GM12878 (cell line): Measurements from ENCODE around the gene PAN3.

ENCODE experiments used
- CTCF ChIP-seq, 3 experiments: IDR thresholded peaks in 2 of 3; conservative IDR thresholded peaks in 1 of 3; 2 replicates each; pipeline ENCODE4 v1.5.1; 2011; ENCODE audit warnings: low read depth in 3 of 3, low read length in 3 of 3, mild to moderate bottlenecking in 3 of 3, control low read depth in 2 of 3, moderate library complexity in 2 of 3, inconsistent platforms in 1 of 3, mixed read lengths in 1 of 3; ENCODE audit not compliant: control insufficient read depth in 2 of 3, insufficient read depth in 1 of 3; ENCODE audit errors: extremely low read depth in 1 of 3
- RCOR1 ChIP-seq: conservative IDR thresholded peaks from 2 replicates; pipeline ENCODE4 v1.6.1; 2012; ENCODE audit warnings: low read depth, low read length, improper control_type of control experiment
- SIX5 ChIP-seq: IDR thresholded peaks from 2 replicates; pipeline ENCODE4 v1.6.1; 2011; ENCODE audit warnings: mild to moderate bottlenecking, low read depth, low read length, moderate library complexity; ENCODE audit not compliant: severe bottlenecking

- no peak for TF ChIP-seq SIX5
- TF ChIP-seq CTCF (IDR thresholded peaks at IDR 0.05 in 2 of 3, conservative IDR thresholded peaks at IDR 0.05 in 1 of 3; ENCODE audit: control insufficient read depth in 2 of 3, extremely low read depth in 1 of 3, insufficient read depth in 1 of 3, low read depth in 3 of 3, low read length in 3 of 3), result no peak
- no peak for TF ChIP-seq RCOR1
These were observed 132.9 kb downstream of the PAN3 start for GRCh38 chr13:28271056-28271840.
